NB4 (cell line): ENCODE results near the gene DYNLRB2.

Experiments used
- POLR2A ChIP-seq: IDR thresholded peaks from 2 replicates; pipeline ENCODE4 v1.6.1; 2011; ENCODE audit warnings: mild to moderate bottlenecking; ENCODE audit not compliant: insufficient read length; ENCODE audit errors: extremely low read depth
- TF ChIP-seq, protein P1 (sequence below): IDR thresholded peaks from 2 replicates; pipeline ENCODE4 v1.6.1; 2011; ENCODE audit warnings: low read depth, low read length
- TF ChIP-seq, protein P2 (sequence below): IDR thresholded peaks from one replicate; pipeline ENCODE4 v1.5.1; 2012; ENCODE audit warnings: low read depth, low read length

DNA sequence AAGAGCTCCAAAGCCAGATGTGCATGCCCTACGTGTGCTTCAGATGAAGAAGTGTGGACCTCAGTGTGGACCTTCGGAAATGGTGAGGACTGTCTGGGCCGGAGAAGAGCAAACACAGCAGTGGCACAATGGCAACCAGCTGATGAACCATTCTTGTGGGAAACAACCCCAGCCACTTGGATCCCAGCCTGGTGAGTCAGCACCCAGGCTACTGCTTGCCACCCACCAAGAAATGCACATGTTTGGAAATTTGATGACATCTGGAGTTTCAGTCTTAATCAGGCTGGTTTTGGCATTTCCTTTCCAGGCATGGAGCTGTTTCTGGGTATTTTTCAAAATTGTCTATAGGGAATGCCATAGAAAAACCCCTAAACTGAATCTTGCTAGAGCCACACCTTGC, 42.7 kb downstream of the DYNLRB2 start:
- TF ChIP-seq, protein P1, sequence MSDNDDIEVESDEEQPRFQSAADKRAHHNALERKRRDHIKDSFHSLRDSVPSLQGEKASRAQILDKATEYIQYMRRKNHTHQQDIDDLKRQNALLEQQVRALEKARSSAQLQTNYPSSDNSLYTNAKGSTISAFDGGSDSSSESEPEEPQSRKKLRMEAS = no peak
- TF ChIP-seq, protein P2, sequence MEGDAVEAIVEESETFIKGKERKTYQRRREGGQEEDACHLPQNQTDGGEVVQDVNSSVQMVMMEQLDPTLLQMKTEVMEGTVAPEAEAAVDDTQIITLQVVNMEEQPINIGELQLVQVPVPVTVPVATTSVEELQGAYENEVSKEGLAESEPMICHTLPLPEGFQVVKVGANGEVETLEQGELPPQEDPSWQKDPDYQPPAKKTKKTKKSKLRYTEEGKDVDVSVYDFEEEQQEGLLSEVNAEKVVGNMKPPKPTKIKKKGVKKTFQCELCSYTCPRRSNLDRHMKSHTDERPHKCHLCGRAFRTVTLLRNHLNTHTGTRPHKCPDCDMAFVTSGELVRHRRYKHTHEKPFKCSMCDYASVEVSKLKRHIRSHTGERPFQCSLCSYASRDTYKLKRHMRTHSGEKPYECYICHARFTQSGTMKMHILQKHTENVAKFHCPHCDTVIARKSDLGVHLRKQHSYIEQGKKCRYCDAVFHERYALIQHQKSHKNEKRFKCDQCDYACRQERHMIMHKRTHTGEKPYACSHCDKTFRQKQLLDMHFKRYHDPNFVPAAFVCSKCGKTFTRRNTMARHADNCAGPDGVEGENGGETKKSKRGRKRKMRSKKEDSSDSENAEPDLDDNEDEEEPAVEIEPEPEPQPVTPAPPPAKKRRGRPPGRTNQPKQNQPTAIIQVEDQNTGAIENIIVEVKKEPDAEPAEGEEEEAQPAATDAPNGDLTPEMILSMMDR = no peak
- no peak for TF ChIP-seq POLR2A
